Measurements from ENCODE around the gene SSH3. TPM values are rescaled to one million over a fixed set of nuclear protein-coding genes. Genes with fewer than 3 reads are reported as not detected.

Gene SSH3
- total RNA-seq, 1 experiment from 2014 or later: 38.0 TPM

DNA sequence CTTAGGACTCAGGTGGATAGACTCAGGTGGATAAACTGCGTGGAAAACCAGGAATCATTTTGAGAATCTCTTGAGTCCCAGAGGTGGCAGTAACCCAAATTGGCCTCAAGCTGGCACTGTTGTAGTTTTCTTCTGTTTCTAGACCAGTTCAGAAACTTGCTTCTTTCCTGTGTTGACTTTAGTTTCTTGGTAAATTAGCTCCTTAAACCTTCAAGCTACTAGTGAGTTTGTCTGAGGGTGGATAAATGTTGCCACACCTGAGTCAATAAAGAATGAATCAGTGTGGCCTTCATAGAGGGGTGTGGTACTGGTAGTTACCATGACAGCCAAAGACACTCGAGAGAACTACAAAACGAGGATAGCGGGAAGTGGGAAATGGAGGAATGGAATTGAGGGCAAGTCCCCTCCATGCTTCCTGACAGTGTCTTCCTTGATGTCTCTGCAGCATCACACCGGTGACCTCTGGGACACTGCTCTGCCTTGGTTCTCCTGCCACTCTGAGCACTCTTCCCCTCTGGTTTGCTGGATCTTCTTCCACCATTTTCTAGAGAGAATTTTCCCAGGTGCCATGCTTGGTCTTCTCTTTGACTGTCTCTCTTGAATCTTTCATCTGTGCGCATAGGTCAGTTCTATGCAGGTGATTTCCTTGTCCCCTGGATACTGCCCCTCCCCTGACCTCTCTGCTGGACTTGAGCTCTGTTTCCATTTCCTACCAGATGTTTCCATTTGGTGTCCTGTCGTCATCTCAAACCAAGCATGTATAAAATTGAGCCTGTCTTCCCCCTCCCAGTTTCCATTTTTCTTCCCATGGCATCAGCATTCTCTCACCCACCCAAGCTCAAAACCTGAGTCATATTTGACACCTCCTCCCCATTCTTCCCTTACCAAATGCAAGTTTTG, 42.8 kb downstream of the SSH3 start:
- Mint-ChIP-seq H3K36me3 (ENCODE audit: insufficient read depth, unreplicated experiment) (peaks cover 6% of the 10 kb centered on the region), H3K4me1 (ENCODE audit: insufficient read depth, unreplicated experiment) (peaks cover 37% of the 10 kb centered on the region), H3K27me3 (ENCODE audit: insufficient read depth, unreplicated experiment) (no peaks in the 10 kb centered on the region), H3K9me3 (ENCODE audit: unreplicated experiment) (no peaks in the 10 kb centered on the region), H3K27ac (ENCODE audit: low read depth, unreplicated experiment) (peak overlapping the region; percentile 97), H3K4me3 (ENCODE audit: unreplicated experiment) (peak overlapping the region; percentile 42)
- intact Hi-C loops (cut with micrococcal nuclease): loop anchor here (5.0 kb wide), 1 partner anchor 36 kb away; no protein-coding TSS in a partner anchor
- POLR2A ChIA-PET: interaction anchor here (0.6 to 3.7 kb wide), 34 partner anchors 8 to 503 kb away, joined by 3 to 29 read pairs (median 4); partner anchors contain the start of genes ANKRD13D, CLCF1, POLD4 and PPP1CA
- CTCF ChIA-PET: interaction anchor here (0.6 to 4.0 kb wide), 24 partner anchors 7 to 192 kb away, joined by 3 to 57 read pairs (median 4); partner anchors contain the start of gene PPP1CA
- TF ChIP-seq, protein P1, sequence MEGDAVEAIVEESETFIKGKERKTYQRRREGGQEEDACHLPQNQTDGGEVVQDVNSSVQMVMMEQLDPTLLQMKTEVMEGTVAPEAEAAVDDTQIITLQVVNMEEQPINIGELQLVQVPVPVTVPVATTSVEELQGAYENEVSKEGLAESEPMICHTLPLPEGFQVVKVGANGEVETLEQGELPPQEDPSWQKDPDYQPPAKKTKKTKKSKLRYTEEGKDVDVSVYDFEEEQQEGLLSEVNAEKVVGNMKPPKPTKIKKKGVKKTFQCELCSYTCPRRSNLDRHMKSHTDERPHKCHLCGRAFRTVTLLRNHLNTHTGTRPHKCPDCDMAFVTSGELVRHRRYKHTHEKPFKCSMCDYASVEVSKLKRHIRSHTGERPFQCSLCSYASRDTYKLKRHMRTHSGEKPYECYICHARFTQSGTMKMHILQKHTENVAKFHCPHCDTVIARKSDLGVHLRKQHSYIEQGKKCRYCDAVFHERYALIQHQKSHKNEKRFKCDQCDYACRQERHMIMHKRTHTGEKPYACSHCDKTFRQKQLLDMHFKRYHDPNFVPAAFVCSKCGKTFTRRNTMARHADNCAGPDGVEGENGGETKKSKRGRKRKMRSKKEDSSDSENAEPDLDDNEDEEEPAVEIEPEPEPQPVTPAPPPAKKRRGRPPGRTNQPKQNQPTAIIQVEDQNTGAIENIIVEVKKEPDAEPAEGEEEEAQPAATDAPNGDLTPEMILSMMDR (IDR thresholded peaks at IDR 0.05; ENCODE audit: unreplicated experiment): peak; percentile 57
- TSS peak; percentile 27 for BruUV-seq (replicated peaks)
- peak; percentile 92 for DNase-seq (ENCODE audit: unreplicated experiment)

DNA sequence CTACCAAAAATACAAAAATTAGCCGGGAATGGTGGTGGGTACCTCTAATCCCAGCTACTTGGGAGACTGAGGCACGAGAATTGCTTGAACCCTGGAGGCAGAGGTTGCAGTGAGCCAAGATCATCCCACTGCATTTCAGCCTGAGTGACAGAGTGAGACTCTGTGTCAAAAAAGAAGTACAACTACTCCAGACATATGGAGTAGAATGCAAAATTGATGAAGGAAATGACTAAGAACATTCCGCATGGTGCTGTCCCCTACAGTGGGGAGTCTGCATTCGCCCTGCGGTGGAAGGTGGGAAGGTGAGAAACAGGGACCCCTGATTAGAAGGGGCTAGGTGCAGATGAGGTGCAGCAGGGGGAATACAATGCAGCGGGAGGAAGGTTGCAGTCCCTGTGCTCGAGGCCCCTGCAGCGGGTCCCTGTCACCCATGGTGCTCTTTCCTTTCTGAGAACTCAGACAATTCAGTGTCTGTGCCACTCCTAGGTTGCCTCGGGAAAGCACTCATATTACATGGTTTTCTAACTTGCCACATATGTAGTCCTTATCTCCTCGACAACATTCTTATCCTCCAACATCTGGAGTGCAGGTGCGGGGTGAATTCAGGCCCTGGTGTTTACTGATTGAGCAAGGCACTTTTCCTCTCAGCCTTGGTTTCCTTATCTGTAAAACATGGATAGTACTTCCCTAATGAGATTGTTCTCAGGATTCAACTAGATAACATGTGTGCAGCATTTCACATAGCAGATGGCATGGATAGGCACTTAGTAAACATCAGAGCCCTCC, 44.8 kb downstream of the SSH3 start:
- POLR2A ChIA-PET: interaction anchor here (0.6 to 1.3 kb wide), 3 partner anchors 31 to 193 kb away, joined by 3 to 4 read pairs (median 3); no protein-coding TSS in a partner anchor
- intact Hi-C loops (cut with micrococcal nuclease): loop anchor here (5.0 kb wide), 1 partner anchor 34 kb away; no protein-coding TSS in a partner anchor

DNA sequence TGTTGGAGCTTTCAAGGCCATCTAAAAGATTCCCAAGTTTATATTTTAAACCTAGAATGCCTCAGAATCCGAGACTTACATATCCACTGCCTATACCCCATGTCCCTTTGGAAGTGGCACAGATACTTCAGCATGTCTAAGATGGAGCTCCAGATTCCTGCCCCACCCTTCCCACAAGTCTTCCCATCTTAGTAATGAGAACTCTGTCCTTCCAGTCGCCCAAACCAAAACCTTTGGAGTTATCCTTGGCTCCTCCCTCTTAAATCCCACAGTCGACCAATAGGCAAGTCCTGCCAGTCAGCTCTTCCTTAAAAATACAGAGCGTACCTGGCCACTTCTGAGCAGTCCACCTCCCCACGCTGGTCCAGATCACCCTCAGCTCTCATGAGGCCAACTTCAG, 45.7 kb downstream of the SSH3 start:
- POLR2A ChIA-PET: interaction anchor here (0.7 to 1.3 kb wide), 4 partner anchors 10 to 43 kb away, joined by 3 to 6 read pairs (median 4); partner anchors contain the start of gene RAD9A
- Mint-ChIP-seq H3K27ac (ENCODE audit: low read depth, unreplicated experiment) (peak overlapping the region; percentile 84), H3K27me3 (ENCODE audit: insufficient read depth, unreplicated experiment) (no peaks in the 10 kb centered on the region), H3K4me1 (ENCODE audit: insufficient read depth, unreplicated experiment) (peaks cover 40% of the 10 kb centered on the region), H3K9me3 (ENCODE audit: unreplicated experiment) (no peaks in the 10 kb centered on the region), H3K4me3 (ENCODE audit: unreplicated experiment) (no peak overlapping the region), H3K36me3 (ENCODE audit: insufficient read depth, unreplicated experiment) (peaks cover 12% of the 10 kb centered on the region)
- CTCF ChIA-PET: interaction anchor here (0.7 to 18.6 kb wide), 6 partner anchors 28 to 88 kb away, joined by 3 to 659 read pairs (median 4); partner anchors contain the start of gene CLCF1
- intact Hi-C loops (cut with micrococcal nuclease): loop anchor here (5.0 kb wide), 1 partner anchor 33 kb away; no protein-coding TSS in a partner anchor
- TF ChIP-seq, protein P1 (IDR thresholded peaks at IDR 0.05; ENCODE audit: unreplicated experiment): no peak
- DNase-seq (ENCODE audit: unreplicated experiment): no peak
- BruUV-seq (replicated peaks): no TSS peak

More for the DNA sequence above, 44.8 kb downstream of the SSH3 start:
- Mint-ChIP-seq H3K4me1 (ENCODE audit: insufficient read depth, unreplicated experiment) (peaks cover 37% of the 10 kb centered on the region), H3K36me3 (ENCODE audit: insufficient read depth, unreplicated experiment) (peaks cover 12% of the 10 kb centered on the region), H3K27ac (ENCODE audit: low read depth, unreplicated experiment) (peak overlapping the region; percentile 84), H3K9me3 (ENCODE audit: unreplicated experiment) (no peaks in the 10 kb centered on the region), H3K4me3 (ENCODE audit: unreplicated experiment) (no peak overlapping the region), H3K27me3 (ENCODE audit: insufficient read depth, unreplicated experiment) (no peaks in the 10 kb centered on the region)
- CTCF ChIA-PET: interaction anchor here (0.6 to 18.6 kb wide), 8 partner anchors 27 to 458 kb away, joined by 3 to 659 read pairs (median 6); partner anchors contain the start of genes CLCF1 and RAD9A
- no peak for DNase-seq (ENCODE audit: unreplicated experiment)
- TF ChIP-seq, protein P1 (IDR thresholded peaks at IDR 0.05; ENCODE audit: unreplicated experiment): no peak
- no TSS peak for BruUV-seq (replicated peaks)

Data from MCF 10A (cell line).